Fibroblast of pulmonary artery (primary cell): ENCODE results near the gene FUCA1.

Experiments used
- DNase-seq: peaks from one replicate; pipeline ENCODE4 v3.0.0-alpha.2; 2010; ENCODE audit warnings: low read depth
- H3K4me3 ChIP-seq: replicated peaks from 2 replicates; pipeline ENCODE4 v1.5.1; 2011; ENCODE audit warnings: low read depth, mild to moderate bottlenecking, control low read depth, low read length, moderate library complexity
- TF ChIP-seq, protein P1 (sequence below): IDR thresholded peaks from 2 replicates; pipeline ENCODE4 v1.5.1; 2011; ENCODE audit warnings: mild to moderate bottlenecking, control low read depth, low read length, inconsistent platforms; ENCODE audit errors: missing control alignments

The FUCA1 gene

DNA sequence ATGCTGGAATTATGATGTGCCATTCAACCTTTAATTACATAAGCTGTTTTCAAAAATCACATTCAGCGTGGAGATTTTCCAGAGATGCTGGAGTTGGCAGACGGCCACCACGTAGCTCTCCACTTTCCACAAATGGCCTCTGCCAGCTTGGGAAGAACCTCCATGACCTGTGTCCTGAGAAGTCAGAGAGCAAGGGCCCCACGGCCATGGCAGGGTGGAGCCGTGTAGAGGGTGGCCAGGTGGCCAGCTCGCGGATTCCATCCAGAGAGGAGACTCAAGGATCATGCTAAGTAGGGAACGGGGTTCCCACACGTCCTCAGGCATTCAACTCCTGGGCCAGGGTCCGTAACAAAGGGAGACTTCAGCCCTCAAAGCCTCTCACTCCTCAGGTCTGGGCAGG lies 66.2 kb downstream of the FUCA1 start:
- DNase-seq = no peak
- TF ChIP-seq, protein P1, sequence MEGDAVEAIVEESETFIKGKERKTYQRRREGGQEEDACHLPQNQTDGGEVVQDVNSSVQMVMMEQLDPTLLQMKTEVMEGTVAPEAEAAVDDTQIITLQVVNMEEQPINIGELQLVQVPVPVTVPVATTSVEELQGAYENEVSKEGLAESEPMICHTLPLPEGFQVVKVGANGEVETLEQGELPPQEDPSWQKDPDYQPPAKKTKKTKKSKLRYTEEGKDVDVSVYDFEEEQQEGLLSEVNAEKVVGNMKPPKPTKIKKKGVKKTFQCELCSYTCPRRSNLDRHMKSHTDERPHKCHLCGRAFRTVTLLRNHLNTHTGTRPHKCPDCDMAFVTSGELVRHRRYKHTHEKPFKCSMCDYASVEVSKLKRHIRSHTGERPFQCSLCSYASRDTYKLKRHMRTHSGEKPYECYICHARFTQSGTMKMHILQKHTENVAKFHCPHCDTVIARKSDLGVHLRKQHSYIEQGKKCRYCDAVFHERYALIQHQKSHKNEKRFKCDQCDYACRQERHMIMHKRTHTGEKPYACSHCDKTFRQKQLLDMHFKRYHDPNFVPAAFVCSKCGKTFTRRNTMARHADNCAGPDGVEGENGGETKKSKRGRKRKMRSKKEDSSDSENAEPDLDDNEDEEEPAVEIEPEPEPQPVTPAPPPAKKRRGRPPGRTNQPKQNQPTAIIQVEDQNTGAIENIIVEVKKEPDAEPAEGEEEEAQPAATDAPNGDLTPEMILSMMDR = no peak
- no peak overlapping the region for H3K4me3 ChIP-seq

- DNase-seq = no peak
- TF ChIP-seq, protein P1 = no peak
- H3K4me3 ChIP-seq = peak overlapping the region; percentile 77
These were observed 66.7 kb downstream of the FUCA1 start for GRCh38 chr1:23801338-23801748.

DNA sequence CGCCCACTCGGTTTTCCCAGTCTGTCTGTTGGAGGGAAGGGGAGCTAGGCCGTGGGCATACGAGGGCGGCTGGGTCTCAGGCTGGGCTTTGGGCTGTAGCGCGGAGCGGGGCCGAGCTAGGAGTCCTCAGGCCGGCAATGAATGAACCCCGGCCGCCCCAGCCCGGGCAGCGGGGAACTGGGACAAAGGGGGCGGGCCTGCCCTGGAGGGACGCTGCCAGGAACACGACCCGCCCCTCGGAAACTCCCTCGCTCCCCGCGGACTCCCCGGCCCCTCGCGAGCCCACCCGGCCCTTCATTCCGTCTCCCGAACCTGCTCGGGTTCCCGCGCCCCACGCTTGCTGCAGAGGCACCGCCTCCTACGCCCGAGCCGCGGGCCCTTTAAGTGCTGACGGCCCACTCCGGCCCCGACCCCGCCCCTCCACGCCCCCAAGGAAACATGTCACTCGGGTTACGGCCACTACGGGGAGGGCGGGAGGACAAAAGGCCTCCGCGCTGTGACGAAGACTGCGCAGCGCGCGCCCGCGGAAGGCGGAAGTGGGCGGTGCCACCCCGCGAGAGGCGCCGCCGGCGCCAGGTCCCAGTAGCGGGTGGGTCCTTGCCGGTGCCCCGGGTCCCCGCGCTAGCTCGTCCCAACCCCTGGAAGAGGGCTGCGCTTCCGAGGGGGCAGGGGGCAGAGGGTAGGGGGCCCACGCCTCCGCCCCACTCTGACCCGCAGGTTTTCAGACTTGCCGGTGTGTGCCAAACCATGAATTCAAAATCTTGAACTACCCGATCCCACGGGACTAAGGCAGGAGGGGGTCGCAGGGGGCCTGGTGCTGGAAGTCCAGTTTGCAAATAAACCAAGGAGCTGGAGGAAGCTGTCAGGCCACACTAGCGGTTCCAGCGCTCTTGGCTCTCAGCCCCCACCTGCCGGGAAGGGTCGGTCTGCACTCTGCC lies 67.4 kb downstream of the FUCA1 start, which contains the start of gene GALE:
Gene GALE, minus strand, starts transcription at position 355 of the 938 bp plus-strand sequence. CDS start 1,747 bp downstream, outside the sequence.
- TF ChIP-seq, protein P1 = no peak
- peak; percentile 95 for DNase-seq
- H3K4me3 ChIP-seq = peak within 1 kb of the TSS; percentile 77

GRCh38 chr1:23799570-23800399 lies 68.3 kb downstream of the FUCA1 start:
- H3K4me3 ChIP-seq = peak overlapping the region; percentile 77
- TF ChIP-seq, protein P1 = no peak
- peak; percentile 69 for DNase-seq

DNA sequence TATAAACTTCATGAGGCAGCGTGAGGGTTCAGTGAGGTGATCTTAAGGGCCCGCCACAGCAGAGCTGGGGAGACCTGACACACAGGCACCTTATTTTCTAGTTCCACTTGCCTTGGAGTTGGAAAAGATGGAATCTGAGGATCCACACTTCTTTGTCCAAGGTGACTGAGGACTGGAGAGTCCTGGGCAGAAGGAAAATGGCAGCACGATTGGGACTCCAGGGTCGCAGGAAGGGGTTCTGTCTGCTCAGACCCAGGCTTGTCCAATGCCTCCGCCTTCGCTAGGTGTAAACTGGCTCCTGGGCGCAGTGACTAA lies 68.9 kb downstream of the FUCA1 start:
- peak overlapping the region; percentile 77 for H3K4me3 ChIP-seq
- TF ChIP-seq, protein P1 = no peak
- no peak for DNase-seq

- TF ChIP-seq, protein P1 = no peak
- peak overlapping the region; percentile 77 for H3K4me3 ChIP-seq
- no peak for DNase-seq
These were observed 69.4 kb downstream of the FUCA1 start for GRCh38 chr1:23798662-23799142.
